ENCODE results near the gene ABCB8. TPM values are rescaled to one million over a fixed set of nuclear protein-coding genes. Genes with fewer than 3 reads are reported as not detected.
A peak's percentile ranks its signal among the peaks of the same experiment; 100 is the strongest.

ABCB8 gene
- total and polyA plus RNA-seq, 2 experiments from 2014 or later, result 29.6 to 31.6 TPM

DNA sequence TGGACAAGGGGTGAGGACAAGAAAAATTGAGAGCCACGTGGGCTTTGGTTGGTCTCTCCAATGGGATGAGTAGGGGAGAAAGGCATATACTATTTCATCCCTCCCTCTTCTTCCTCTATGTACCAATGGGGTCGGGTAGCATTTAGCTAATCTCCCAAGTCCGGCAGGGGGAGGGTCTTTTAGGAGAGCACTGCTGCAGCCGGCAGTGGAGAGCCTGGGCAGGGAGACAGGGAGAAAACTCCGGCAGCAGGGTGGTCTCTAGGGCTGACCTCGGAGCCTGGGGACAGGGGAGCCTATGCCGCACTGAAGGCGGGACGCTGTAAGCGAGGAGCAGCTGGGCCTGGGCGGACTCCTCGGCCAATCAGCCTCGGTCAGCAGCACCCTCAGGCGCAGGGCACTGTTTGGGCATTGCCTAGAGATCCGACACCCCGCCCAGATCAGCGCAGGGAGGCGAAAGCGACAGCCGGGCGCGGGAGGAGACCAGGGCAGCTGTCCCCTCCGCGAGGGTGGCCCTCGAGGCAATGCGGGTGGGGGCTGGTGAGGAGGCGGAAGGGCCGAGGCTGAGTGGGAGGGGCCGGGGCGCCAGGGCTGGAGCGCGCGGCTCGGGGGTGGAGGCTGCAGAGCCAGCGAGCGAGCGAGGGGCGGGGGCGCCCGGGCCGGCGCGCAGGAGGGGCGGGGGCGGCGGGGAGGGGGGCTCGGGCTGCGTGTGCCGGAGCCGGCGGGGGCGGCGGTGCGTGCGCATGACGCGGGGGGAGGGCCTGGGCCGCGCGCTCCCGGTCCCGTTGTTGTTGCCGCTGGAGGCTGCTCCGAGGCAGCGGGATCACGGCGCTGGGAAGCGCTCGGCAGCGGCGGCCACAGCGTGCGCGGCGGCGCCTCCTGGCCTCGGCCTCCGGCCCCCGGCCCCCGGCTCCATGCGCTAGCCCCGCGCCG is 57.7 kb downstream of the ABCB8 start, which contains the start of gene AGAP3:
TSS of gene AGAP3 (plus strand) at position 785 of the 930 bp plus-strand sequence. CDS start 267 bp downstream, outside the sequence.
- in situ Hi-C loops (cut with MboI), result no loop called here

DNA sequence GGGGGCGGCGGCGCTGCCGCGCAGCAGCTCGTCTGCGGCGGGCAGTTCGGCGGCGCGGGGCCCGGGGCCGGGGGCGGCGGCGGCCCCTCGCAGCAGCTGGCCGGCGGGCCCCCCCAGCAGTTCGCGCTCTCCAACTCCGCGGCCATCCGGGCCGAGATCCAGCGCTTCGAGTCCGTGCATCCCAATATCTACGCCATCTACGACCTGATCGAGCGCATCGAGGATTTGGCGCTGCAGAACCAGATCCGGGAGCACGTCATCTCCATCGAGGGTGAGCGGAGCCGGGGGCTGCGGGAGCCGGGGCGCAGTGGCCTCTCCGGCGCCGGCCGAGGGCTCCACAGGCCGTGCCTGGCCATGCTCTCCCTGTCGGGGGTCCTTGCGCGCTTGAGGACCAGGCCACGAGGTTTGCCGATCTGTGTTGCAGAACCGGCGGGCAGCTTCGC is 58.6 kb downstream of the ABCB8 start:
- H3F3A ChIP-seq (ENCODE audit: insufficient read depth), result peaks cover 37% of the 10 kb centered on the region
- H3K9ac ChIP-seq, result peak overlapping the region; percentile 92
- peak overlapping the region; percentile 95 for H3K27ac ChIP-seq
- DNase-seq, result peak; percentile 76
- in situ Hi-C loops (cut with MboI), result no loop called here
- H3K9me3 ChIP-seq (ENCODE audit: low read depth), result no peaks in the 10 kb centered on the region
- WGBS, 2 experiments (ENCODE audit: low coverage in 1 of 2, low lambda C conversion rate in 2 of 2, missing lambda C conversion rate in 2 of 2), result 0 to 1% methylated on average over 32 to 35 of the region's 56 CpGs
- peaks cover 61% of the 10 kb centered on the region for H3K79me2 ChIP-seq (ENCODE audit: insufficient read depth)
- H3K27me3 ChIP-seq (replicated peaks; ENCODE audit: insufficient read depth), result no peaks in the 10 kb centered on the region
- peak overlapping the region; percentile 87 for H3K4me3 ChIP-seq
- no peaks in the 10 kb centered on the region for H3K9me2 ChIP-seq (ENCODE audit: insufficient read depth)
- no peaks in the 10 kb centered on the region for H4K20me1 ChIP-seq (ENCODE audit: insufficient read depth)
- TF ChIP-seq EZH2phosphoT487 (IDR thresholded peaks at IDR 0.05; ENCODE audit: insufficient read depth, low read depth), result no peak
- no peak for TF ChIP-seq EZH2 (IDR thresholded peaks at IDR 0.05; ENCODE audit: insufficient read depth, poor library complexity, severe bottlenecking)
- peak overlapping the region; percentile 49 for H2AFZ ChIP-seq
- H3K36me3 ChIP-seq (ENCODE audit: low read depth), result no peaks in the 10 kb centered on the region
- H3K4me1 ChIP-seq (ENCODE audit: insufficient read depth), result peaks cover 29% of the 10 kb centered on the region
- H3K4me2 ChIP-seq (ENCODE audit: unreplicated experiment), result peak overlapping the region; percentile 94

More for the DNA sequence above, 57.7 kb downstream of the ABCB8 start, which contains the start of gene AGAP3:
- no peaks in the 10 kb centered on the region for H3K9me2 ChIP-seq (ENCODE audit: insufficient read depth)
- no peaks in the 10 kb centered on the region for H3K27me3 ChIP-seq (replicated peaks; ENCODE audit: insufficient read depth)
- H3K4me2 ChIP-seq (ENCODE audit: unreplicated experiment), result peak within 1 kb of the TSS; percentile 94
- TF ChIP-seq EZH2phosphoT487 (IDR thresholded peaks at IDR 0.05; ENCODE audit: insufficient read depth, low read depth), result no peak
- no peak for TF ChIP-seq EZH2 (IDR thresholded peaks at IDR 0.05; ENCODE audit: insufficient read depth, poor library complexity, severe bottlenecking)
- H3F3A ChIP-seq (ENCODE audit: insufficient read depth), result peaks cover 37% of the 10 kb centered on the region
- peak within 1 kb of the TSS; percentile 92 for H3K9ac ChIP-seq
- H3K4me3 ChIP-seq, result peak within 1 kb of the TSS; percentile 87
- H3K9me3 ChIP-seq (ENCODE audit: low read depth), result no peaks in the 10 kb centered on the region
- H3K36me3 ChIP-seq (ENCODE audit: low read depth), result no peaks in the 10 kb centered on the region
- DNase-seq, result peak; percentile 84
- H3K4me1 ChIP-seq (ENCODE audit: insufficient read depth), result peaks cover 33% of the 10 kb centered on the region
- peak within 1 kb of the TSS; percentile 78 for H2AFZ ChIP-seq
- H3K79me2 ChIP-seq (ENCODE audit: insufficient read depth), result peaks cover 56% of the 10 kb centered on the region
- H3K27ac ChIP-seq, result peak within 1 kb of the TSS; percentile 95
- WGBS, 2 experiments (ENCODE audit: low coverage in 1 of 2, low lambda C conversion rate in 2 of 2, missing lambda C conversion rate in 2 of 2), result 2 to 3% methylated on average over 30 to 80 of the region's 84 CpGs
- H4K20me1 ChIP-seq (ENCODE audit: insufficient read depth), result no peaks in the 10 kb centered on the region

DNA sequence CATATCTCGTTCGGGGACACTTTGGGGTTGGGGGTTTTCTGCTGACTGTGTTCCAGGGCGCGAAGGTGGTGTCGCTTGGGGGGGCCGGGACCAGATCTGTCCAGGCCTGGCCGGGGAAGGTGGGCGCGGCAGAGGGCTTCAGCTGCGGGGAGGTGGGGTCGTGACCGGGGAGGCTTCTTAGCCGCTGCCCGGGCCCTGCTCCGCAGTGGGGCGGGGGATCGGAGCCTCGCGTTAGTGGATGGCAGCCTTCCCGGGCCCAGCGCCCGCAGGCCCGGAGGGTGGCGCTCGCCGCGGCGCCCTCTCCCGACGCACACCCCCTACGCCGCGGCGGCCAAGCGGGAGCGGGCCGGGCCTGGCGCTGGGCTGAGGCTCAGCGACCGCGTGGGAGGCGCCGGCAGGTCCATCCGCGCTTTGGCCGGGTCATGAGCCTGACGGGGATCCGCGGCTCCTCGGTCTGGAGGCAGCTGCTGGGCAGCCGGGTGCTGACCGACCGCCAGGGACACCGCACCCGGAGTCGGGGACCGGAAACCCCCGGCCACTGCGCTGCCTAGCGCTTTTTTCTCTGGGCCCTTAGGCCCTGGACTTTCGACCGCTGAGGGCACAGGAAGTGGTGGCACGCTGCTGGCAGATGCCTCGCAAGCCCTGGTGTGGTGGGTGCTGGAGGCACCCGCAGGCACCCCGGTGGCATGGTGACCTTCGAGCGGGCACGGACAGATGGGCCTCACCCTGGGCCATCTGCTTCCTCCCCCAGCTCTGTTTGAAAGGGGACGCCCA is 59.2 kb downstream of the ABCB8 start:
- Histone ChIP-seq H3K4me1 (ENCODE audit: insufficient read depth) (peaks cover 23% of the 10 kb centered on the region), H4K20me1 (ENCODE audit: insufficient read depth) (no peaks in the 10 kb centered on the region; the same call in 1 of the 2 replicates), H3K79me2 (ENCODE audit: insufficient read depth) (peaks cover 61% of the 10 kb centered on the region), H3K4me3 (peak overlapping the region; percentile 87), H3K4me2 (ENCODE audit: unreplicated experiment) (peak overlapping the region; percentile 94), H3K9ac (peak overlapping the region; percentile 92), H3K9me2 (ENCODE audit: insufficient read depth) (no peaks in the 10 kb centered on the region), H3K9me3 (ENCODE audit: low read depth) (no peaks in the 10 kb centered on the region), H3F3A (ENCODE audit: insufficient read depth) (peaks cover 37% of the 10 kb centered on the region), H2AFZ (peak overlapping the region; percentile 49), H3K27me3 (replicated peaks; ENCODE audit: insufficient read depth) (no peaks in the 10 kb centered on the region), H3K36me3 (ENCODE audit: low read depth) (no peaks in the 10 kb centered on the region), H3K27ac (peak overlapping the region; percentile 95)
- DNase-seq, result peak; percentile 84
- in situ Hi-C loops (cut with MboI), result no loop called here
- 0 to 1% methylated on average over 51 to 53 of the region's 70 CpGs for WGBS, 2 experiments (ENCODE audit: low coverage in 1 of 2, low lambda C conversion rate in 2 of 2, missing lambda C conversion rate in 2 of 2)
- TF ChIP-seq EZH2 (IDR thresholded peaks at IDR 0.05; ENCODE audit: insufficient read depth, poor library complexity, severe bottlenecking) (no peak), EZH2phosphoT487 (IDR thresholded peaks at IDR 0.05; ENCODE audit: insufficient read depth, low read depth) (no peak)
